ENCODE results near the gene HEMGN.

HEMGN gene

DNA sequence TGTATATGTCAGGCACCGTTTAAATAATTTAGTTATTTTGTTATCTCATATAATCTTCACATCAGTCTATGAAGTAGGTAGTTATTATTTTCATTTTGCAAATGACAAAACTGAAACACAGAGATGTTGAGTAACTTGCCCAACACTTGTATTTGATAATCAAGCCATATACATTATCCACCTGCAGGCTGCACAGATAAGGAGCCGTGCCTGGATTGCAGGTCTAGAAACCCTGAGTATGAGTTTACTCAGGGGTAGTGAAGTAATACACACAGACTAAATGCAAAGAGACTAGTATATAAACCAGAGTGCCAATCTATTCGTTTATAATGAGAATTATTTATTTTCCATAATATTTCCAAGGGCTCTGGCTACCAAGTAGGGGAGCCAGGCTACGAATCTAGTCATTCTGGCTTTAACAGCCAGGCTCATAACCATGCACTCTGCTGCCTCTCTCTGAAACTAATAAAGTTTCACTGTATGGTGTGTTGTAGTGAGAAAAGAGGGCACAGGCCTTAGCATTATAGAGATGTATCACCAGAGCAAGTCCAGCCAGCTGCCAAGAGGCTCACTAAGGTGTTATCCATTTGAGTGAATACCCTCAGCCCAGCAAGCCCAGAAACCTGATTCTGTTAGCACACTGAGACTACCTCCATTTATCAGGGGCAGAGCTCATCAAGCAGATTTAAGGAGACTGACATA lies 4.5 kb downstream of the HEMGN start:
- H3K4me3 ChIP-seq (ENCODE audit: low read depth, low read length): no peak overlapping the region
- TF ChIP-seq, protein P1, sequence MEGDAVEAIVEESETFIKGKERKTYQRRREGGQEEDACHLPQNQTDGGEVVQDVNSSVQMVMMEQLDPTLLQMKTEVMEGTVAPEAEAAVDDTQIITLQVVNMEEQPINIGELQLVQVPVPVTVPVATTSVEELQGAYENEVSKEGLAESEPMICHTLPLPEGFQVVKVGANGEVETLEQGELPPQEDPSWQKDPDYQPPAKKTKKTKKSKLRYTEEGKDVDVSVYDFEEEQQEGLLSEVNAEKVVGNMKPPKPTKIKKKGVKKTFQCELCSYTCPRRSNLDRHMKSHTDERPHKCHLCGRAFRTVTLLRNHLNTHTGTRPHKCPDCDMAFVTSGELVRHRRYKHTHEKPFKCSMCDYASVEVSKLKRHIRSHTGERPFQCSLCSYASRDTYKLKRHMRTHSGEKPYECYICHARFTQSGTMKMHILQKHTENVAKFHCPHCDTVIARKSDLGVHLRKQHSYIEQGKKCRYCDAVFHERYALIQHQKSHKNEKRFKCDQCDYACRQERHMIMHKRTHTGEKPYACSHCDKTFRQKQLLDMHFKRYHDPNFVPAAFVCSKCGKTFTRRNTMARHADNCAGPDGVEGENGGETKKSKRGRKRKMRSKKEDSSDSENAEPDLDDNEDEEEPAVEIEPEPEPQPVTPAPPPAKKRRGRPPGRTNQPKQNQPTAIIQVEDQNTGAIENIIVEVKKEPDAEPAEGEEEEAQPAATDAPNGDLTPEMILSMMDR (IDR thresholded peaks at IDR 0.05; ENCODE audit: control insufficient read depth, extremely low read depth, insufficient read depth): no peak
- DNase-seq (ENCODE audit: low read depth): no peak

DNA sequence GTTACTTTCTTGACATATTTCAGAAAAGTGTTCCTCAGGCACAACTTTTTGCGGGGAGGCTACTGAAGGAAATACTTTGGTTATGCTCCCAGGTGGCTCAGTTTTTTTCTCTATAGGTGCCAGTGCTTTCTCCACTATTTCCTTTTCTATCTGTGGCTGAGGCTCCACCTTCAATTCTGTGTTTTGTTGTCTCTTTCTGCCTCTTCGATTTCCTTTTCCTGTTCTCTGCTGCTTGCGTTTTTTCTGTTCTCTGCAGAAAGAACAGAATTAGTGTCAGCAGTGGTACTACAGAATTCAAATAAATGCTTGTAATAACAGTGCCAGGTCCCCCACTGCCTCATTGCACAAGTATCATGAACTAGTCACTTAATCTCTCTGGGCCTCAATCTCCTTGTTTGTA lies 7.0 kb downstream of the HEMGN start:
- TF ChIP-seq, protein P1 (IDR thresholded peaks at IDR 0.05; ENCODE audit: control insufficient read depth, extremely low read depth, insufficient read depth): no peak
- no peak for DNase-seq (ENCODE audit: low read depth)
- H3K4me3 ChIP-seq (ENCODE audit: low read depth, low read length): no peak overlapping the region

DNA sequence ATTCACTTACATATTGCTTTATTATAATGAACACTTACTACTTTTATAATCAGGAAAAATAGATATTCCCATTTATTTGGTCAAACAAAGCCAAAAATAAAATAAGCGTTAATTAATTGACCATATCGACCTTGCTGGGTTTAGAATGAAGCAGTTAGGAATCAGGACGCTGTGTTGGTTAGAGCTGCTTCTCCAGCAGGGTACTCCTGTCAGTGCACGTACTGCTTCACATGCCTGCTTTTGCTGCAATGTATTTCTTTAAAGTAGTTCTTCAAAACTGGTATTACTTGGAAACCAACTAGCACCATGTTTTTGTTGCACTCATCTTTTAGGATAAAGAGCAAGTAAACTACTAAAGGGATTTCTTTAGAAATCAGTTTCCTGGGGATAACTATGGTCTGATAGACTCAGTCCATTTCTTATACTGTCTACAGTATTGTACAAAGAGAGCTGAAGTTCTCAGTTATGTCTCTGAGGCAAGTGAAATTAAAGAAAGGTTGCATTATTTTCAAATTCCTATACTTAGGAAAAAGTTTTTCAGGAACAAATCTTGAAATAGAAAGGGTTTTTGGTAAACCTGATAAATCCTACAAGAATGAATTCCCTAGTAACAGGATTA lies 8.9 kb downstream of the HEMGN start:
- DNase-seq (ENCODE audit: low read depth): no peak
- TF ChIP-seq, protein P1 (IDR thresholded peaks at IDR 0.05; ENCODE audit: control insufficient read depth, extremely low read depth, insufficient read depth): no peak
- H3K4me3 ChIP-seq (ENCODE audit: low read depth, low read length): no peak overlapping the region

DNA sequence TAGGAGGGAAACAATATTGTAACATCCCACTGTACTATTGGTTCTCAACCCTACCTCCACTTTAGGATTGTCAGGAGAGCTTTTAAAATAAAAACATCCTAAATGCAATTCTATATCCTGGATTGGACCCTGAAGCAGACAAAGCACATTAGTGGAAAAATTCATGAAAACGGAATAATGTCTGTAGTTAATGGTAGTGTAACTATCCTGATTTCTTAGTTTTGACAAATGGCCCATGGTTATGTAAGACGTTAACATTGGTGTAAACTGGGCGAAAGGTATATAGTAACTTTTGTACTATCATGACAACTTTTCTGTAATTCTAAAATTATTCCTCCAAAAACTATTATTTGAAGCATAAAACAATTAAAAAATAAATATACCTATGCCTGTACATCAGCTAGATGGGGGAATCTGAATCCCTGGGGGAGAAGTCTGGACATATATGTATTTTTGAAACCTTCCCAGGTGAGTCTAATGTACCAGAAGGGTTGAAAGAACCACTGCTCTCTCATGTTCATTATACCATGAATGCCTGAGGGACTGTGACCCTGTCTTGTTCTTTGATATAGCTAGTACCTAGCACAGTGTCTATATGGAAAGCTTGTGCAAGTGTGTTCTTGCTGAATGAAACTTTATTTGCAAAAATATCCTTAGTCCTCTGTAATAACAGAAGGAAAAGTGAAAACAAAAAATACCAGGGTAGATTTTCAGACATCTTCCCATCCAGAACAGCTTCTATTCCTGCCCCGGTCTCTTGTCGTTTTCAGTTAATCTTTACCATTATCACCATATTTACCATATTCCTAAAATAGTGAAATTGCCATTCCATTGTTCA lies 12.3 kb downstream of the HEMGN start:
- TF ChIP-seq, protein P1 (IDR thresholded peaks at IDR 0.05; ENCODE audit: control insufficient read depth, extremely low read depth, insufficient read depth): no peak
- no peak for DNase-seq (ENCODE audit: low read depth)
- H3K4me3 ChIP-seq (ENCODE audit: low read depth, low read length): no peak overlapping the region

DNA sequence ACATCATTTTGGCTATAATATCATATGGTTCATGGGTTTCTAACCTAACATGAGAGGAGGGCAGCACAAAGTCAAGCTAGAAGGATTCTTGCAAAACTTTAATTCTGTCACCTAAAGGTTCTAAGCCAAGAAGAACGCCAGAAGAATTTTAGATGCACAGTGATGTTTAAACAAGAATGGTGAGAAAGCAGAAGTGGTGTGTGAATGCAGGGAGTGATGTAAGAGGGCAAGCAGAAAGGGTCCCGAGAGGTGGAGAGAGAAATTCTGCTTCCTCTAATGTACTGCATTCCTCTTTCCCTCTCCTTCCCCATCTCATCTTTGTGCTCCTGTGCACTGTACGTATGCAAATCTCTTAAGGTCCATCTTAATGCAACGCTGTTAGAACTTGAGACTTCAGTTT lies 13.6 kb downstream of the HEMGN start:
- H3K4me3 ChIP-seq (ENCODE audit: low read depth, low read length): no peak overlapping the region
- TF ChIP-seq, protein P1 (IDR thresholded peaks at IDR 0.05; ENCODE audit: control insufficient read depth, extremely low read depth, insufficient read depth): no peak
- no peak for DNase-seq (ENCODE audit: low read depth)

DNA sequence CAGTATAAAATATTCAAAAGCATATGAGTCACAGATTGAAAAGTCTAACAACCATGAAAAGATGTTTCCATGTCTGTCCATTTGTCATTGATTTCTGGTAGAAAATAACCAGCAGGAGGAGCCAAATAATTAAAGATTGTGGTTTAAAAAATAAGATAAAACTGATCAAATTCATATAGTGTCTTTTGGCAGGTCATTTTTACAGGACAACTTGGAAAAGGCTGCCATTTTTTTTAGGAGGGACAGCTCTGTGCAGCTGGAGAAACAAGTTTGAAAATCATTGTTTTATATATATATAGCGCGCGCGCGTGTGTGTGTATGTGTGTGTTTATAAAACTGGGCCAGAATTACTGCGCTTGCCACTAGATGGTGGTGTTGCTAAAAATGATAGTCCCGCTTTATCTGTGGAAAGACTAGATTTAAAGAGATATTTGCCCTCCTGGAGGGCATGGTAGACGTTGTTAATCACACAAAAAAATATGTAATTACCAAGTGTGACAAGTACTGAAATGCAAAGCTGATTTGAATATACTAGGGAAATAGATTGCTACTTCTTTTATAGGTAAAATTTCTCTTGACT lies 14.4 kb downstream of the HEMGN start:
- peak; percentile 67 for DNase-seq (ENCODE audit: low read depth)
- peak overlapping the region; percentile 78; the same call in 1 of the 2 replicates for H3K4me3 ChIP-seq (ENCODE audit: low read depth, low read length)
- TF ChIP-seq, protein P1 (IDR thresholded peaks at IDR 0.05; ENCODE audit: control insufficient read depth, extremely low read depth, insufficient read depth): peak; percentile 72
